Left ventricle myocardium inferior (tissue), 1 donor: ENCODE measurements around the gene MLLT10. TPM values are rescaled to one million over a fixed set of nuclear protein-coding genes. Genes with fewer than 3 reads are reported as not detected.

Experiments used
- DNase-seq: peaks from one replicate; pipeline ENCODE4 v3.0.0-alpha.2; 2020
- H3K27ac ChIP-seq: fragments of 200-600 bp; replicated peaks from 2 replicates; pipeline ENCODE4 v1.8.0; 2021
- H3K27me3 ChIP-seq: fragments of 200-600 bp; 2 replicates; pipeline ENCODE4 v1.8.0; 2021; ENCODE audit warnings: low read depth
- H3K36me3 ChIP-seq: fragments of 200-600 bp; 2 replicates; pipeline ENCODE4 v1.8.0; 2021
- H3K4me1 ChIP-seq: fragments of 200-600 bp; 2 replicates; pipeline ENCODE4 v1.8.0; 2021
- H3K4me3 ChIP-seq: fragments of 200-600 bp; 2 replicates; pipeline ENCODE4 v1.8.0; 2021; ENCODE audit warnings: mild to moderate bottlenecking, moderate library complexity
- H3K9me3 ChIP-seq: fragments of 200-600 bp; replicated peaks from 2 replicates; pipeline ENCODE4 v1.8.0; 2021
- CTCF ChIP-seq: fragments of 200-600 bp; IDR thresholded peaks from 2 replicates; pipeline ENCODE4 v1.8.0; 2021; ENCODE audit warnings: antibody characterized with exemption, mild to moderate bottlenecking, borderline replicate concordance
- intact Hi-C: fragments of 100-400 bp; cut with micrococcal nuclease; formaldehyde crosslinking; loops from one replicate; pipeline ENCODE4 v1.11.0; 2022
- total RNA-seq: library from RNA; stranded (reverse); fragmentation: NEBNext Ultra II Directional; extraction: Animal tissue kit (Norgen Biotek cat#: 25700); gene quantifications from one replicate; pipeline ENCODE4 v1.2.1, GENCODE V29; 2021
- donor health status: DM: no; HTN: yes; CAD: no; lungs with severe emphysema.

MLLT10 gene
- total RNA-seq, 1 donor from 2014 or later = 18.7 TPM

- Histone ChIP-seq H3K9me3 (no peaks in the 10 kb centered on the region), H3K4me1 (peaks cover 23% of the 10 kb centered on the region), H3K36me3 (peaks cover 19% of the 10 kb centered on the region), H3K27ac (no peak overlapping the region), H3K27me3 (no peaks in the 10 kb centered on the region), H3K4me3 (no peak overlapping the region)
- intact Hi-C loops = loop anchor here (10.0 kb wide), 1 partner anchor 52 kb away; no protein-coding TSS in a partner anchor
- no peak for TF ChIP-seq CTCF
- DNase-seq = no peak
These were observed 192.7 kb downstream of the MLLT10 start for GRCh38 chr10:21726601-21727225.

GRCh38 chr10:21727452-21728168 lies 193.6 kb downstream of the MLLT10 start:
- TF ChIP-seq CTCF = no peak
- no peak overlapping the region for H3K4me3 ChIP-seq
- intact Hi-C loops = loop anchor here (10.0 kb wide), 1 partner anchor 53 kb away; no protein-coding TSS in a partner anchor
- H3K27me3 ChIP-seq = no peaks in the 10 kb centered on the region
- H3K27ac ChIP-seq = no peak overlapping the region
- H3K36me3 ChIP-seq = peaks cover 19% of the 10 kb centered on the region
- DNase-seq = no peak
- H3K4me1 ChIP-seq = peaks cover 23% of the 10 kb centered on the region
- H3K9me3 ChIP-seq = no peaks in the 10 kb centered on the region

- H3K4me3 ChIP-seq = no peak overlapping the region
- TF ChIP-seq CTCF = no peak
- peaks cover 22% of the 10 kb centered on the region for H3K4me1 ChIP-seq
- intact Hi-C loops = loop anchor here (10.0 kb wide), 1 partner anchor 54 kb away; no protein-coding TSS in a partner anchor
- H3K27ac ChIP-seq = no peak overlapping the region
- H3K9me3 ChIP-seq = no peaks in the 10 kb centered on the region
- DNase-seq = no peak
- peaks cover 26% of the 10 kb centered on the region for H3K36me3 ChIP-seq
- no peaks in the 10 kb centered on the region for H3K27me3 ChIP-seq
These were observed 194.6 kb downstream of the MLLT10 start for GRCh38 chr10:21728618-21729017.

- no peaks in the 10 kb centered on the region for H3K9me3 ChIP-seq
- no peaks in the 10 kb centered on the region for H3K27me3 ChIP-seq
- peaks cover 52% of the 10 kb centered on the region for H3K36me3 ChIP-seq
- peak; percentile 95 for TF ChIP-seq CTCF
- no peak overlapping the region for H3K4me3 ChIP-seq
- DNase-seq = peak; percentile 62
- intact Hi-C loops = loop anchor here (5.0 kb wide), 1 partner anchor 220 kb away; no protein-coding TSS in a partner anchor
- no peaks in the 10 kb centered on the region for H3K4me1 ChIP-seq
- no peak overlapping the region for H3K27ac ChIP-seq
These were observed 198.2 kb downstream of the MLLT10 start for GRCh38 chr10:21732067-21732772.

- Histone ChIP-seq H3K9me3 (no peaks in the 10 kb centered on the region), H3K4me1 (no peaks in the 10 kb centered on the region), H3K4me3 (no peak overlapping the region), H3K27ac (no peak overlapping the region), H3K36me3 (peaks cover 55% of the 10 kb centered on the region), H3K27me3 (no peaks in the 10 kb centered on the region)
- intact Hi-C loops = loop anchor here (5.0 kb wide), 1 partner anchor 221 kb away; no protein-coding TSS in a partner anchor
- DNase-seq = no peak
- no peak for TF ChIP-seq CTCF
These were observed 199.7 kb downstream of the MLLT10 start for GRCh38 chr10:21733710-21734109.
